Hepatocyte (in vitro differentiated cells): ENCODE results near the gene CDHR2.
"Not testable (repeated sequence)": the region's sequence is repeated elsewhere in the genome, so short reads cannot be mapped to it uniquely, and the experiment has no call there.

Source experiments
- CTCF ChIP-seq: fragments of 200-600 bp; sonication (generic); IDR thresholded peaks from 2 replicates; pipeline ENCODE4 v1.5.1; 2016; ENCODE audit warnings: antibody characterized with exemption, mild to moderate bottlenecking; ENCODE audit not compliant: poor library complexity
- EZH2 ChIP-seq: fragments of 200-600 bp; sonication (generic); IDR thresholded peaks from 2 replicates; pipeline ENCODE4 v1.6.1; 2016; ENCODE audit warnings: antibody characterized with exemption, mild to moderate bottlenecking, borderline replicate concordance

GRCh38 chr5:176550937-176551336, 1.8 kb downstream of the CDHR2 start:
- not testable (repeated sequence) for TF ChIP-seq CTCF, EZH2
